HEK293 (cell line): ENCODE data around the gene LRCH1.

Source experiments
- CTCF ChIA-PET: fragments of 350-600 bp; formaldehyde crosslinking; extraction: SDS; loops from one replicate; lab custom pipeline; 2021; ENCODE audit warnings: antibody characterized with exemption; lab: Yijun Ruan, JAX
- POLR2A ChIA-PET: fragments of 300-600 bp; formaldehyde crosslinking; extraction: SDS; loops from one replicate; lab custom pipeline; 2020; ENCODE audit warnings: antibody characterized with exemption, inconsistent platforms; lab: Yijun Ruan, JAX
- H3K27ac ChIP-seq: fragments of 200-500 bp; sonication (Bioruptor generic); 2 replicates; pipeline ENCODE4 v1.5.1; 2014; ENCODE audit warnings: low read depth, low read length, control low read depth, inconsistent platforms; ENCODE audit errors: extremely low read depth
- H3K36me3 ChIP-seq, 2 experiments: fragments of 200-500 bp in 1 of 2; sonication (Bioruptor generic) in 1 of 2; 1 replicate in 1 of 2; 2 replicates in 1 of 2; pipeline ENCODE4 v1.5.1; 2014 to 2017; ENCODE audit warnings: inconsistent platforms in 2 of 2, low read length in 2 of 2; ENCODE audit not compliant: control insufficient read depth in 2 of 2, insufficient read depth in 1 of 2
- H3K4me1 ChIP-seq: fragments of 200-500 bp; sonication (Bioruptor generic); 2 replicates; pipeline ENCODE4 v1.5.1; 2014; ENCODE audit warnings: mild to moderate bottlenecking, low read length, inconsistent platforms; ENCODE audit not compliant: control insufficient read depth, insufficient read depth
- H3K4me3 ChIP-seq: 2 replicates; pipeline ENCODE4 v1.5.1; 2011; ENCODE audit warnings: low read depth, mild to moderate bottlenecking, control low read depth, low read length, moderate library complexity
- H3K9me3 ChIP-seq: fragments of 200-500 bp; sonication (Bioruptor generic); 2 replicates; pipeline ENCODE4 v1.5.1; 2014; ENCODE audit warnings: low read depth, low read length, inconsistent platforms; ENCODE audit not compliant: control insufficient read depth, insufficient read depth
- BCL11A ChIP-seq: fragments of 450-650 bp; formaldehyde crosslinking; IDR thresholded peaks from 2 replicates; pipeline ENCODE4 v1.5.1; 2016; ENCODE audit warnings: low read depth, missing biosample characterization, missing genetic modification characterization
- GLIS2 ChIP-seq: fragments of 450-650 bp; formaldehyde crosslinking; IDR thresholded peaks from 2 replicates; pipeline ENCODE4 v1.5.1; 2016; ENCODE audit warnings: missing biosample characterization, missing genetic modification characterization
- IKZF3 ChIP-seq: fragments of 450-650 bp; IDR thresholded peaks from 2 replicates; pipeline ENCODE4 v1.5.0; 2018; ENCODE audit warnings: missing biosample characterization, mild to moderate bottlenecking, missing genetic modification characterization, moderate library complexity
- INSM2 ChIP-seq: fragments of 450-650 bp; formaldehyde crosslinking; IDR thresholded peaks from 2 replicates; pipeline ENCODE4 v1.5.1; 2016; ENCODE audit warnings: missing biosample characterization, missing genetic modification characterization
- OSR2 ChIP-seq: fragments of 450-650 bp; formaldehyde crosslinking; IDR thresholded peaks from 2 replicates; pipeline ENCODE4 v1.5.1; 2016; ENCODE audit warnings: missing biosample characterization, missing genetic modification characterization
- RBAK ChIP-seq: fragments of 450-650 bp; formaldehyde crosslinking; IDR thresholded peaks from 2 replicates; pipeline ENCODE4 v1.5.1; 2016; ENCODE audit warnings: missing biosample characterization, missing genetic modification characterization
- SP3 ChIP-seq: fragments of 450-650 bp; formaldehyde crosslinking; IDR thresholded peaks from 2 replicates; pipeline ENCODE4 v1.5.1; 2016; ENCODE audit warnings: missing biosample characterization, missing genetic modification characterization
- ZBTB1 ChIP-seq: fragments of 450-650 bp; formaldehyde crosslinking; IDR thresholded peaks from 2 replicates; pipeline ENCODE4 v1.5.1; 2016; ENCODE audit warnings: missing biosample characterization, missing genetic modification characterization
- ZBTB17 ChIP-seq: fragments of 450-650 bp; formaldehyde crosslinking; IDR thresholded peaks from 2 replicates; pipeline ENCODE4 v1.5.1; 2016; ENCODE audit warnings: missing biosample characterization, missing genetic modification characterization
- ZBTB44 ChIP-seq: fragments of 450-650 bp; IDR thresholded peaks from 2 replicates; pipeline ENCODE4 v1.5.1; 2018; ENCODE audit warnings: missing biosample characterization, mild to moderate bottlenecking, missing genetic modification characterization
- ZBTB8A ChIP-seq: fragments of 450-650 bp; formaldehyde crosslinking; IDR thresholded peaks from 2 replicates; pipeline ENCODE4 v1.5.1; 2016; ENCODE audit warnings: missing biosample characterization, missing genetic modification characterization
- ZFP3 ChIP-seq: fragments of 450-650 bp; formaldehyde crosslinking; IDR thresholded peaks from 2 replicates; pipeline ENCODE4 v1.5.1; 2016; ENCODE audit warnings: low read depth, missing biosample characterization, missing genetic modification characterization
- ZIC2 ChIP-seq: fragments of 450-650 bp; formaldehyde crosslinking; IDR thresholded peaks from 2 replicates; pipeline ENCODE4 v1.5.1; 2016; ENCODE audit warnings: missing biosample characterization, missing genetic modification characterization
- ZNF114 ChIP-seq: fragments of 450-650 bp; formaldehyde crosslinking; IDR thresholded peaks from 2 replicates; pipeline ENCODE4 v1.5.0; 2017; ENCODE audit warnings: missing biosample characterization, missing genetic modification characterization
- ZNF121 ChIP-seq: fragments of 450-650 bp; formaldehyde crosslinking; IDR thresholded peaks from 2 replicates; pipeline ENCODE4 v1.5.1; 2016; ENCODE audit warnings: missing biosample characterization, missing genetic modification characterization
- ZNF140 ChIP-seq: fragments of 450-650 bp; formaldehyde crosslinking; IDR thresholded peaks from 2 replicates; pipeline ENCODE4 v1.5.1; 2016; ENCODE audit warnings: missing biosample characterization, missing genetic modification characterization
- ZNF146 ChIP-seq: fragments of 450-650 bp; formaldehyde crosslinking; IDR thresholded peaks from 2 replicates; pipeline ENCODE4 v1.5.1; 2016; ENCODE audit warnings: missing biosample characterization, missing genetic modification characterization
- ZNF175 ChIP-seq: fragments of 450-650 bp; formaldehyde crosslinking; IDR thresholded peaks from 2 replicates; pipeline ENCODE4 v1.5.1; 2016; ENCODE audit warnings: missing biosample characterization, missing genetic modification characterization
- ZNF202 ChIP-seq: fragments of 450-650 bp; formaldehyde crosslinking; IDR thresholded peaks from 2 replicates; pipeline ENCODE4 v1.5.1; 2016; ENCODE audit warnings: missing biosample characterization, missing genetic modification characterization, borderline replicate concordance
- ZNF26 ChIP-seq: fragments of 450-650 bp; formaldehyde crosslinking; IDR thresholded peaks from 2 replicates; pipeline ENCODE4 v1.5.1; 2016; ENCODE audit warnings: missing biosample characterization, missing genetic modification characterization
- ZNF341 ChIP-seq: fragments of 450-650 bp; formaldehyde crosslinking; IDR thresholded peaks from 2 replicates; pipeline ENCODE4; 2016; ENCODE audit warnings: low read depth, missing biosample characterization, missing genetic modification characterization
- ZNF362 ChIP-seq: fragments of 450-650 bp; formaldehyde crosslinking; IDR thresholded peaks from 2 replicates; pipeline ENCODE4 v1.5.1; 2016; ENCODE audit warnings: missing biosample characterization, missing genetic modification characterization
- ZNF394 ChIP-seq: fragments of 450-650 bp; formaldehyde crosslinking; IDR thresholded peaks from 2 replicates; pipeline ENCODE4 v1.5.1; 2016; ENCODE audit warnings: missing biosample characterization, missing genetic modification characterization, mild to moderate bottlenecking, moderate library complexity, borderline replicate concordance
- ZNF416 ChIP-seq: fragments of 450-650 bp; formaldehyde crosslinking; IDR thresholded peaks from 2 replicates; pipeline ENCODE4 v1.5.1; 2016; ENCODE audit warnings: missing biosample characterization, missing genetic modification characterization
- ZNF48 ChIP-seq: fragments of 450-650 bp; formaldehyde crosslinking; IDR thresholded peaks from 2 replicates; pipeline ENCODE4 v1.5.1; 2016; ENCODE audit warnings: missing biosample characterization, missing genetic modification characterization
- ZNF544 ChIP-seq: fragments of 450-650 bp; formaldehyde crosslinking; IDR thresholded peaks from 2 replicates; pipeline ENCODE4 v1.5.0; 2017; ENCODE audit warnings: missing biosample characterization, missing genetic modification characterization
- ZNF600 ChIP-seq: fragments of 450-650 bp; formaldehyde crosslinking; IDR thresholded peaks from 2 replicates; pipeline ENCODE4 v1.5.1; 2016; ENCODE audit warnings: missing biosample characterization, missing genetic modification characterization
- ZNF621 ChIP-seq: fragments of 450-650 bp; formaldehyde crosslinking; IDR thresholded peaks from 2 replicates; pipeline ENCODE4 v1.5.1; 2017; ENCODE audit warnings: missing biosample characterization, missing genetic modification characterization
- ZNF624 ChIP-seq: fragments of 450-650 bp; formaldehyde crosslinking; IDR thresholded peaks from 2 replicates; pipeline ENCODE4 v1.5.1; 2017; ENCODE audit warnings: missing biosample characterization, missing genetic modification characterization
- ZNF639 ChIP-seq: fragments of 450-650 bp; formaldehyde crosslinking; IDR thresholded peaks from 2 replicates; pipeline ENCODE4 v1.5.1; 2016; ENCODE audit warnings: missing biosample characterization, missing genetic modification characterization
- ZNF837 ChIP-seq: fragments of 450-650 bp; formaldehyde crosslinking; IDR thresholded peaks from 2 replicates; pipeline ENCODE4 v1.5.1; 2016; ENCODE audit warnings: missing biosample characterization, missing genetic modification characterization
- ZXDB ChIP-seq: fragments of 450-650 bp; formaldehyde crosslinking; IDR thresholded peaks from 2 replicates; pipeline ENCODE4 v1.5.1; 2016; ENCODE audit warnings: missing biosample characterization, missing genetic modification characterization

Gene LRCH1

GRCh38 chr13:46552889-46553520 is at the start of gene LRCH1:
Gene LRCH1, plus strand, starts transcription at chr13:46553170. Its CDS starts 227 bp downstream, at chr13:46553397.
- H3K9me3 ChIP-seq: no peaks in the 10 kb centered on the region
- H3K4me3 ChIP-seq: peak within 1 kb of the TSS; percentile 65
- ChIA-PET POLR2A (interaction anchor here (0.6 kb wide), 2 partner anchors 80 to 263 kb away, joined by 3 read pairs; no protein-coding TSS in a partner anchor), CTCF (interaction anchor here (1.2 to 2.0 kb wide), 4 partner anchors 43 to 168 kb away, joined by 3 to 32 read pairs (median 5); no protein-coding TSS in a partner anchor)
- no peaks in the 10 kb centered on the region for H3K36me3 ChIP-seq
- H3K4me1 ChIP-seq: peaks cover 7% of the 10 kb centered on the region; the same call in 1 of the 2 replicates
- peak within 1 kb of the TSS; percentile 80 for H3K27ac ChIP-seq
- TF ChIP-seq ZFP3 (tag by site-specific recombination) (no peak), GLIS2 (tag by site-specific recombination) (peak; percentile 89), ZBTB1 (no peak), BCL11A (tag by site-specific recombination) (no peak), ZNF175 (tag by site-specific recombination) (no peak), ZNF362 (tag by site-specific recombination) (no peak), RBAK (no peak), ZNF600 (tag by site-specific recombination) (peak; percentile 87), ZBTB17 (tag by site-specific recombination) (peak; percentile 59), ZNF394 (no peak), ZNF202 (tag by site-specific recombination) (no peak), ZNF121 (tag by site-specific recombination) (no peak), ZXDB (tag by site-specific recombination) (no peak), INSM2 (tag by site-specific recombination) (no peak), ZBTB44 (tag by site-specific recombination) (no peak), ZNF341 (tag by site-specific recombination) (peak; percentile 53), SP3 (tag by site-specific recombination) (peak; percentile 59), ZNF624 (tag by site-specific recombination) (no peak), IKZF3 (tag by site-specific recombination) (no peak), ZNF146 (tag by site-specific recombination) (no peak), ZBTB8A (tag by site-specific recombination) (peak; percentile 89), ZNF114 (tag by site-specific recombination) (no peak), ZNF639 (tag by site-specific recombination) (no peak), ZNF621 (no peak), ZNF416 (tag by site-specific recombination) (no peak), ZNF48 (tag by site-specific recombination) (no peak), ZIC2 (tag by site-specific recombination) (peak; percentile 17; the same call in 1 of the 2 replicates), ZNF26 (tag by site-specific recombination) (no peak), ZNF544 (tag by site-specific recombination) (no peak), ZNF140 (tag by site-specific recombination) (no peak), ZNF837 (tag by site-specific recombination) (no peak), OSR2 (tag by site-specific recombination) (no peak)
